22Rv1 (cell line): ENCODE data around the gene ABCG2.
"Not testable (repeated sequence)": the region's sequence is repeated elsewhere in the genome, so short reads cannot be mapped to it uniquely, and the experiment has no call there.

Experiments used
- H3K27ac ChIP-seq: fragments of 450-650 bp; 2 replicates; pipeline ENCODE4 v1.5.1; 2017
- CTCF ChIP-seq: fragments of 450-650 bp; IDR thresholded peaks from 2 replicates; pipeline ENCODE4 v1.5.1; 2017; ENCODE audit warnings: mild to moderate bottlenecking
- ZFX ChIP-seq: fragments of 450-650 bp; IDR thresholded peaks from 2 replicates; pipeline ENCODE4 v1.6.1; 2017; ENCODE audit warnings: antibody characterized with exemption, borderline replicate concordance

The ABCG2 gene

DNA sequence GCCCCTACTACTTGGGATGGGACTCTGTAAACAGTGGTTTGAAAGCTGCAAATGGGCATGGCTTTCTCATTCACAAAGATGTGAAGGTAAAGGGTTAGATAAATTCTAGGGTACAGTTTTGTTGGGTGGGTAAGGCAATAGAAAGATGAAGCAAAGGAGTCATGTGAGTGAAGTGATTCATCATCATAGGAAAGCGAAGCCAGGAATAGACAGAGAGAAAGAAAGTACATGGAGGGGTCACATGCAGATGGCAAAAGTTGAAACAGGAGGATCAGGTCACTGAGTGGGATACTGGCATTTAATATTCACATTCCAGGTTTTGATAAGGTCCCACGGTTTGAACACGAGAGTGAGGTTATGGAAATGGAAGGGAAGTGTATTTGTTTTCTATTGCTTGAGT lies 8.2 kb upstream of the ABCG2 start:
- no peak for TF ChIP-seq CTCF
- TF ChIP-seq ZFX, result no peak
- no peak overlapping the region for H3K27ac ChIP-seq

GRCh38 chr4:88163336-88163735 lies 4.9 kb upstream of the ABCG2 start:
- TF ChIP-seq ZFX (no peak), CTCF (no peak)
- no peak overlapping the region for H3K27ac ChIP-seq

- TF ChIP-seq ZFX (no peak), CTCF (no peak)
- H3K27ac ChIP-seq, result no peak overlapping the region
These were observed 4.2 kb upstream of the ABCG2 start for GRCh38 chr4:88162626-88163025.

GRCh38 chr4:88159229-88159725 lies 838 bp upstream of the ABCG2 start:
- H3K27ac ChIP-seq, result peak overlapping the region; percentile 44
- TF ChIP-seq CTCF (no peak), ZFX (no peak)

DNA sequence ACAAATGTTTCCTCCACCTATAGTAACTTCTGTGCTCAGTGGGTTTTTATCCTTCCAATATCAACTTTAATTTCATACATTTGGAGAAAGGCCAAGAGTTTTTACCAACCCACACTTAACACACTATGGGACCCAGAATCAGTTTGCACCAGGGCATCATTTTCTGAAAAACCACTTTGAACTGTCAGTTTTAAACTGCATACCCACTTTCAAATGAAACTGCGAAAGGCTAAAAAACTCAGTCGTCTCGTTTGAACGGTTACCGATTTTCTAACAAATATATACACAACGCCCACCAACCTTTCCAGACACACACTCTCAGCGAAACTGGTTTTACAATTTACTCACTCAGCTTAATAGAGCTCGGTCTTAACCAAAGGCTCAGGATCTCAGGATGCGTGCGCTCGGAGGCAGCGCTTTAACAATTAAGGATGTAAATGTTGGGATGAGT lies 376 bp downstream of the ABCG2 start:
- no peak for TF ChIP-seq ZFX
- no peak for TF ChIP-seq CTCF
- peak overlapping the region; percentile 44; the same call in 1 of the 2 replicates for H3K27ac ChIP-seq

GRCh38 chr4:88152331-88152730 lies 6.1 kb downstream of the ABCG2 start:
- H3K27ac ChIP-seq, result not testable (repeated sequence)

DNA sequence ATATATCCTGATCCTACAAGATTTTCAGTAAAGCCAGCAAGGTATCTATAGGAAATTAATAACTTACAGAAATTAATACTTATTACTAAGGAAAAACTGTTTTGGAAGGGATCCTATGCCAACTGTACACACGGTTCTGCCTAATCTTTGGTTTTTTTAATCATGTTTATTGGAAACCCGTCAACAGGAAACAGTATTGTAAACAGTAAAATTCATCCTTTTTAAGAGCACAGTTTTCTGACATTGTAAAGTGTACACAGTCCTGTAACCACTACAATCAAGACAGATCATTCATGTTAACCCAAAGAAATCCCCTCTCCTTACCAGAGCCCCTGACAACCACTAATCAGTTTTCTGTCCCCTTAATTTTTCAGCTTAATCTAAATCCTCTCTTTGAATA lies 9.9 kb downstream of the ABCG2 start:
- TF ChIP-seq CTCF, result no peak
- no peak for TF ChIP-seq ZFX
- no peak overlapping the region for H3K27ac ChIP-seq

DNA sequence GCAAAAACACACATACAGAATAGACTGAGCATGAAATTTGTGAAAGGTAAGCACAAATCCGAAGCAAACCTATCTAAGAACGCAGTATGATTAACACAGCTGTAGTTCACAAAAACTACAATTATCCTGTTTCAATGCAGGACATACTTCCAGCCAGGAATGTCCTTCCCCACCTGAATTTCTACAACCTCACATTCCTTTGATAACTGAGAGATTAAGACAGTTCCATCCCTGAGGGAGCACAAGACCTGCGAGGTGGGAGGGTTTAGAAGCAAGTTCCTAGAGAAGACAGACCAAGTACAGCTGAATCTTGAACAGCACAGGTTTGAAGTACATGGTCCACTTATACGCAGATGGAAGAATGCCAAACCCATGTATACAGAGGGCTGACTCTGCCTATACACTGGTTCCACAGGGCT lies 10.6 kb downstream of the ABCG2 start:
- no peak overlapping the region for H3K27ac ChIP-seq
- no peak for TF ChIP-seq CTCF
- TF ChIP-seq ZFX, result no peak
